HG02970 (cell line): ENCODE data around the gene ISLR2.

ENCODE experiments used
- ATAC-seq: cut with Tn5 transposase; IDR thresholded peaks from one replicate; pipeline ENCODE4 v1.9.1; 2021; ENCODE audit warnings: mild to moderate bottlenecking, moderate library complexity, moderate number of reproducible peaks; ENCODE audit not compliant: unreplicated experiment, low FRiP score

ISLR2 gene

GRCh38 chr15:74175271-74176191 lies 45.1 kb downstream of the ISLR2 start:
- no peak for ATAC-seq

- no peak for ATAC-seq
Measured at GRCh38 chr15:74176262-74177214, 46.2 kb downstream of the ISLR2 start.

GRCh38 chr15:74178326-74179100 lies 48.1 kb downstream of the ISLR2 start:
- ATAC-seq = no peak

- ATAC-seq = no peak
Measured at GRCh38 chr15:74179101-74179841, 48.9 kb downstream of the ISLR2 start.

GRCh38 chr15:74179983-74180880 lies 49.8 kb downstream of the ISLR2 start:
- no peak for ATAC-seq

GRCh38 chr15:74180881-74181602 lies 50.7 kb downstream of the ISLR2 start:
- ATAC-seq = no peak

- ATAC-seq = no peak
Measured at GRCh38 chr15:74182131-74182530, 51.7 kb downstream of the ISLR2 start.

GRCh38 chr15:74184582-74185091 lies 54.3 kb downstream of the ISLR2 start:
- no peak for ATAC-seq

GRCh38 chr15:74185710-74186348 lies 55.4 kb downstream of the ISLR2 start:
- ATAC-seq = no peak
